ENCODE data around the gene ZNF474. TPM values are rescaled to one million over a fixed set of nuclear protein-coding genes. Genes with fewer than 3 reads are reported as not detected.

The ZNF474 gene
- total RNA-seq, 6 donors from 2014 or later, result 0.40 to 15.7 (median 2.4) TPM

GRCh38 chr5:122137702-122138101 lies 8.4 kb downstream of the ZNF474 start:
- H3K27ac ChIP-seq, result no peak overlapping the region

GRCh38 chr5:122138356-122138755 lies 9.0 kb downstream of the ZNF474 start:
- no peak overlapping the region for H3K4me3 ChIP-seq
- DNase-seq, result no peak
- H3K36me3 ChIP-seq, result no peaks in the 10 kb centered on the region
- no peak for TF ChIP-seq EP300 (IDR thresholded peaks at IDR 0.05)
- TF ChIP-seq POLR2A (IDR thresholded peaks at IDR 0.05), result no peak
- TF ChIP-seq CTCF (IDR thresholded peaks at IDR 0.05), result no peak
- TF ChIP-seq POLR2AphosphoS5 (IDR thresholded peaks at IDR 0.05), result no peak
- no peaks in the 10 kb centered on the region for H3K4me1 ChIP-seq
- no peaks in the 10 kb centered on the region for H3K9me3 ChIP-seq
- WGBS, 2 donors, result 77 to 78% methylated on average over 3 of the region's 3 CpGs
- H3K27me3 ChIP-seq, result no peaks in the 10 kb centered on the region
- no peak overlapping the region for H3K27ac ChIP-seq
- ATAC-seq (ENCODE audit: low FRiP score in 2 of 2), result no peak

More at GRCh38 chr5:122137702-122138101, 8.4 kb downstream of the ZNF474 start:
- Histone ChIP-seq H3K4me3 (no peak overlapping the region), H3K36me3 (no peaks in the 10 kb centered on the region), H3K27me3 (no peaks in the 10 kb centered on the region), H3K9me3 (no peaks in the 10 kb centered on the region), H3K4me1 (no peaks in the 10 kb centered on the region)
- 67 to 84% methylated on average over 4 of the region's 4 CpGs for WGBS, 2 donors
- no peak for ATAC-seq (ENCODE audit: low FRiP score in 2 of 2)
- no peak for TF ChIP-seq POLR2A (IDR thresholded peaks at IDR 0.05)
- TF ChIP-seq EP300 (IDR thresholded peaks at IDR 0.05), result no peak
- no peak for TF ChIP-seq POLR2AphosphoS5 (IDR thresholded peaks at IDR 0.05)
- TF ChIP-seq CTCF (IDR thresholded peaks at IDR 0.05), result no peak
- DNase-seq, result no peak

- Histone ChIP-seq H3K4me3 (no peak overlapping the region), H3K4me1 (no peaks in the 10 kb centered on the region), H3K36me3 (no peaks in the 10 kb centered on the region), H3K9me3 (no peaks in the 10 kb centered on the region), H3K27ac (no peak overlapping the region), H3K27me3 (no peaks in the 10 kb centered on the region)
- WGBS, 2 donors, result 83 to 90% methylated on average over 3 of the region's 3 CpGs
- TF ChIP-seq POLR2AphosphoS5 (IDR thresholded peaks at IDR 0.05), result no peak
- no peak for TF ChIP-seq EP300 (IDR thresholded peaks at IDR 0.05)
- TF ChIP-seq POLR2A (IDR thresholded peaks at IDR 0.05), result no peak
- TF ChIP-seq CTCF (IDR thresholded peaks at IDR 0.05), result no peak
- DNase-seq, result no peak
- ATAC-seq (ENCODE audit: low FRiP score in 2 of 2), result no peak
These were observed 11.6 kb downstream of the ZNF474 start for GRCh38 chr5:122140900-122141299.

GRCh38 chr5:122141751-122142150 lies 12.4 kb downstream of the ZNF474 start:
- Histone ChIP-seq H3K27me3 (no peaks in the 10 kb centered on the region), H3K9me3 (no peaks in the 10 kb centered on the region), H3K36me3 (no peaks in the 10 kb centered on the region), H3K4me3 (no peak overlapping the region), H3K27ac (no peak overlapping the region), H3K4me1 (no peaks in the 10 kb centered on the region)
- no peak for DNase-seq
- no peak for ATAC-seq (ENCODE audit: low FRiP score in 2 of 2)
- whole genome bisulfite sequencing, 2 donors, result 91 to 96% methylated on average over 1 of the region's 1 CpG
- TF ChIP-seq CTCF (IDR thresholded peaks at IDR 0.05), result no peak
- no peak for TF ChIP-seq EP300 (IDR thresholded peaks at IDR 0.05)
- TF ChIP-seq POLR2A (IDR thresholded peaks at IDR 0.05), result no peak
- TF ChIP-seq POLR2AphosphoS5 (IDR thresholded peaks at IDR 0.05), result no peak

- H3K36me3 ChIP-seq, result no peaks in the 10 kb centered on the region
- H3K27ac ChIP-seq, result no peak overlapping the region
- H3K9me3 ChIP-seq, result no peaks in the 10 kb centered on the region
- 88 to 90% methylated on average over 6 of the region's 6 CpGs for WGBS, 2 donors
- no peaks in the 10 kb centered on the region for H3K4me1 ChIP-seq
- no peak overlapping the region for H3K4me3 ChIP-seq
- no peak for TF ChIP-seq POLR2AphosphoS5 (IDR thresholded peaks at IDR 0.05)
- TF ChIP-seq POLR2A (IDR thresholded peaks at IDR 0.05), result no peak
- TF ChIP-seq EP300 (IDR thresholded peaks at IDR 0.05), result no peak
- TF ChIP-seq CTCF (IDR thresholded peaks at IDR 0.05), result no peak
- no peak for DNase-seq
- H3K27me3 ChIP-seq, result no peaks in the 10 kb centered on the region
- no peak for ATAC-seq (ENCODE audit: low FRiP score in 2 of 2)
These were observed 13.3 kb downstream of the ZNF474 start for GRCh38 chr5:122142480-122143164.

All from upper lobe of left lung (tissue), 6 donors.